ENCODE measurements around the gene TBC1D17.

DNA sequence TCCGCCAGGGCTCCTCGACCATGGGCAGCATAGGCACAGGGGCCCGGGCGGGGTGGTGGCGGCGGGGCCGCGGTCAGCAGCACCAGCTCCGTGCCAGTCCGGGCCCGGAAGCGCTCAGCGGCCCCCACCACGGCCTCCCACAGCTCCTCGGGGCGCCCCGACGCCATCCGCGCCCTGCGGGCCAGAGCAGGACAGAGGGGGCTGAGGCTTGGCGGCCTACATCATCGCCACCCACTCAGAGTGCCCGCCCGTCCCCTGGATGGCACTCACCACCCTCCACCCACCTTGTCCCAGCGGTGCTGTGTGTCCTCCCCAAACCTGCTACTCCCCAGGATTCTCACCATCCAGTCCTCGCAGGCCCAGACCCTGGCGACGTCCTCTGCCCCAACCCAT lies 4.4 kb upstream of the TBC1D17 start:
- TF ChIP-seq JUN (CRISPR knock-in tag; IDR thresholded peaks at IDR 0.05), result no peak
- TF ChIP-seq, protein P1, sequence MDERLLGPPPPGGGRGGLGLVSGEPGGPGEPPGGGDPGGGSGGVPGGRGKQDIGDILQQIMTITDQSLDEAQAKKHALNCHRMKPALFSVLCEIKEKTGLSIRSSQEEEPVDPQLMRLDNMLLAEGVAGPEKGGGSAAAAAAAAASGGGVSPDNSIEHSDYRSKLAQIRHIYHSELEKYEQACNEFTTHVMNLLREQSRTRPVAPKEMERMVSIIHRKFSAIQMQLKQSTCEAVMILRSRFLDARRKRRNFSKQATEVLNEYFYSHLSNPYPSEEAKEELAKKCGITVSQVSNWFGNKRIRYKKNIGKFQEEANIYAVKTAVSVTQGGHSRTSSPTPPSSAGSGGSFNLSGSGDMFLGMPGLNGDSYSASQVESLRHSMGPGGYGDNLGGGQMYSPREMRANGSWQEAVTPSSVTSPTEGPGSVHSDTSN (CRISPR knock-in tag; IDR thresholded peaks at IDR 0.05), result no peak
- no peak for TF ChIP-seq SNAPC2 (CRISPR knock-in tag; IDR thresholded peaks at IDR 0.05)
- TF ChIP-seq ZFYVE20 (CRISPR knock-in tag; IDR thresholded peaks at IDR 0.05; ENCODE audit: borderline replicate concordance, low read depth), result no peak
- no peak for TF ChIP-seq LCORL (IDR thresholded peaks at IDR 0.05)
- no peak for TF ChIP-seq LCORL (CRISPR knock-in tag; IDR thresholded peaks at IDR 0.05)
- TF ChIP-seq KAT2B (IDR thresholded peaks at IDR 0.05; ENCODE audit: borderline replicate concordance, low read depth, low read length), result no peak
- TF ChIP-seq, protein P2, sequence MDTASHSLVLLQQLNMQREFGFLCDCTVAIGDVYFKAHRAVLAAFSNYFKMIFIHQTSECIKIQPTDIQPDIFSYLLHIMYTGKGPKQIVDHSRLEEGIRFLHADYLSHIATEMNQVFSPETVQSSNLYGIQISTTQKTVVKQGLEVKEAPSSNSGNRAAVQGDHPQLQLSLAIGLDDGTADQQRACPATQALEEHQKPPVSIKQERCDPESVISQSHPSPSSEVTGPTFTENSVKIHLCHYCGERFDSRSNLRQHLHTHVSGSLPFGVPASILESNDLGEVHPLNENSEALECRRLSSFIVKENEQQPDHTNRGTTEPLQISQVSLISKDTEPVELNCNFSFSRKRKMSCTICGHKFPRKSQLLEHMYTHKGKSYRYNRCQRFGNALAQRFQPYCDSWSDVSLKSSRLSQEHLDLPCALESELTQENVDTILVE (CRISPR knock-in tag; IDR thresholded peaks at IDR 0.05), result no peak
- TF ChIP-seq POLR2G (IDR thresholded peaks at IDR 0.05; ENCODE audit: low read depth, low read length), result no peak
- TF ChIP-seq SAP130 (CRISPR knock-in tag; IDR thresholded peaks at IDR 0.05; ENCODE audit: low read depth), result no peak
- TF ChIP-seq IKZF1 (IDR thresholded peaks at IDR 0.05), result no peak
- TF ChIP-seq, protein P3, sequence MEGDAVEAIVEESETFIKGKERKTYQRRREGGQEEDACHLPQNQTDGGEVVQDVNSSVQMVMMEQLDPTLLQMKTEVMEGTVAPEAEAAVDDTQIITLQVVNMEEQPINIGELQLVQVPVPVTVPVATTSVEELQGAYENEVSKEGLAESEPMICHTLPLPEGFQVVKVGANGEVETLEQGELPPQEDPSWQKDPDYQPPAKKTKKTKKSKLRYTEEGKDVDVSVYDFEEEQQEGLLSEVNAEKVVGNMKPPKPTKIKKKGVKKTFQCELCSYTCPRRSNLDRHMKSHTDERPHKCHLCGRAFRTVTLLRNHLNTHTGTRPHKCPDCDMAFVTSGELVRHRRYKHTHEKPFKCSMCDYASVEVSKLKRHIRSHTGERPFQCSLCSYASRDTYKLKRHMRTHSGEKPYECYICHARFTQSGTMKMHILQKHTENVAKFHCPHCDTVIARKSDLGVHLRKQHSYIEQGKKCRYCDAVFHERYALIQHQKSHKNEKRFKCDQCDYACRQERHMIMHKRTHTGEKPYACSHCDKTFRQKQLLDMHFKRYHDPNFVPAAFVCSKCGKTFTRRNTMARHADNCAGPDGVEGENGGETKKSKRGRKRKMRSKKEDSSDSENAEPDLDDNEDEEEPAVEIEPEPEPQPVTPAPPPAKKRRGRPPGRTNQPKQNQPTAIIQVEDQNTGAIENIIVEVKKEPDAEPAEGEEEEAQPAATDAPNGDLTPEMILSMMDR (CRISPR knock-in tag; IDR thresholded peaks at IDR 0.05), result no peak
- TF ChIP-seq YY1 (IDR thresholded peaks at IDR 0.05; ENCODE audit: insufficient read depth, insufficient replicate concordance, low read depth, low read length), result no peak
